Measurements from ENCODE around the gene FANCE.
A peak's percentile ranks its signal among the peaks of the same experiment; 100 is the strongest.

FANCE gene

GRCh38 chr6:35454391-35455110 is 2.4 kb downstream of the FANCE start:
- Histone ChIP-seq H3K4me3 (no peak overlapping the region), H3K27ac (peak overlapping the region in 8 of 21 experiments; percentile 0 to 70 (median 18))

- no peak overlapping the region for H3K27ac ChIP-seq
- H3K4me3 ChIP-seq: no peak overlapping the region
These were observed 5.8 kb downstream of the FANCE start for GRCh38 chr6:35457907-35458306.

GRCh38 chr6:35461270-35461669 is 9.1 kb downstream of the FANCE start:
- H3K4me3 ChIP-seq: no peak overlapping the region
- H3K27ac ChIP-seq: no peak overlapping the region

GRCh38 chr6:35463292-35463691 is 11.2 kb downstream of the FANCE start:
- no peak overlapping the region for H3K27ac ChIP-seq
- H3K4me3 ChIP-seq: no peak overlapping the region

GRCh38 chr6:35465646-35466045 is 13.5 kb downstream of the FANCE start:
- no peak overlapping the region for H3K27ac ChIP-seq
- no peak overlapping the region for H3K4me3 ChIP-seq

- Histone ChIP-seq H3K4me3 (peak within 1 kb of the TSS; percentile 57 to 92 (median 85)), H3K27ac (peak within 1 kb of the TSS; percentile 66 to 97 (median 92))
These were observed 16.2 kb downstream of the FANCE start, which contains the start of gene RPL10A for GRCh38 chr6:35468181-35468979. TSS of gene RPL10A (plus strand) at chr6:35468401. CDS start at chr6:35468435, 34 bp downstream.

- H3K4me3 ChIP-seq: peak overlapping the region; percentile 57 to 92 (median 85)
- H3K27ac ChIP-seq: peak overlapping the region; percentile 66 to 97 (median 92)
These were observed 17.0 kb downstream of the FANCE start for GRCh38 chr6:35468980-35469750.

GRCh38 chr6:35469751-35470662 is 17.9 kb downstream of the FANCE start:
- Histone ChIP-seq H3K27ac (peak overlapping the region in 19 of 21 experiments; percentile 74 to 97 (median 93)), H3K4me3 (peak overlapping the region; percentile 57 to 92 (median 85))

GRCh38 chr6:35470663-35471120 is 18.6 kb downstream of the FANCE start:
- peak overlapping the region in 9 of 21 experiments; percentile 11 to 97 (median 91) for H3K27ac ChIP-seq
- peak overlapping the region in 4 of 7 experiments; percentile 57 to 88 (median 82) for H3K4me3 ChIP-seq

- Histone ChIP-seq H3K4me3 (no peak overlapping the region), H3K27ac (peak overlapping the region in 5 of 21 experiments; percentile 14 to 47 (median 45))
These were observed 19.8 kb downstream of the FANCE start for GRCh38 chr6:35471836-35472345.

GRCh38 chr6:35473075-35473849 is 21.1 kb downstream of the FANCE start:
- peak overlapping the region in 1 of 21 experiments; percentile 6 for H3K27ac ChIP-seq

GRCh38 chr6:35473850-35474130 is 21.7 kb downstream of the FANCE start:
- H3K27ac ChIP-seq: peak overlapping the region in 1 of 21 experiments; percentile 6
- no peak overlapping the region for H3K4me3 ChIP-seq

More at GRCh38 chr6:35473075-35473849, 21.1 kb downstream of the FANCE start:
- no peak overlapping the region for H3K4me3 ChIP-seq

- peak overlapping the region in 1 of 21 experiments; percentile 6 for H3K27ac ChIP-seq
- no peak overlapping the region for H3K4me3 ChIP-seq
These were observed 22.2 kb downstream of the FANCE start for GRCh38 chr6:35474131-35474941.

GRCh38 chr6:35474942-35475570 is 22.9 kb downstream of the FANCE start:
- Histone ChIP-seq H3K27ac (no peak overlapping the region), H3K4me3 (no peak overlapping the region)

GRCh38 chr6:35475573-35475972 is 23.4 kb downstream of the FANCE start:
- H3K27ac ChIP-seq: no peak overlapping the region
- H3K4me3 ChIP-seq: no peak overlapping the region

- H3K27ac ChIP-seq: no peak overlapping the region
- H3K4me3 ChIP-seq: no peak overlapping the region
These were observed 23.9 kb downstream of the FANCE start for GRCh38 chr6:35476004-35476403.

- H3K4me3 ChIP-seq: no peak overlapping the region
- no peak overlapping the region for H3K27ac ChIP-seq
These were observed 24.9 kb downstream of the FANCE start for GRCh38 chr6:35477028-35477427.

All from skin epidermis (tissue), 12 donors.